Peyer's patch (tissue), 4 donors: ENCODE results near the gene OBP2B.

Source experiments
- POLR2A ChIP-seq, 2 donors: fragments of 450-650 bp; IDR thresholded peaks; one replicate each; pipeline ENCODE4 v1.5.1; 2017; ENCODE audit warnings: antibody characterized with exemption in 2 of 2, mild to moderate bottlenecking in 2 of 2, moderate library complexity in 2 of 2
- TF ChIP-seq, protein P1 (sequence below), 6 experiments: fragments of 450-650 bp in 4 of 6; fragments of 200-600 bp in 2 of 6; sonication (generic) in 1 of 6; IDR thresholded peaks; one replicate each; pipeline ENCODE4 v1.5.1; 2017 to 2019; ENCODE audit warnings: antibody characterized with exemption in 6 of 6, mild to moderate bottlenecking in 3 of 6, moderate library complexity in 1 of 6

DNA sequence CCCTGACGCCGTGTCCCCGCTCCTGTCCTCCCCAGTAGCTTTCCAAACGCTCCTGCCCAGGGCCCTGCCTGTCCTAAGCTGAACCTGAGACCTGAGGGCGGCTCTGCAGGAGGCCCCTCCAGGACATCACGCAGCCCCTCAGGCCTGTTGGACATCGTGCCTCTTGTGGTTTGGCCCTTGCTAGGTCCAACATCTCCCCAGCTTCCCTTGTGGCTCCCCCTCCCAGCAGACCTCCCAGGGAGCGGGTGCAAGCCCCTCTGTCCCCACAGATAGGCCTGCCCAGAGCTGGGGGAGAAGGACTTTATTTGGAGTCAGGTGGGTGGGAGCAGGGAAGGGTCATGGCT, 4.1 kb downstream of the OBP2B start:
- TF ChIP-seq, protein P1, sequence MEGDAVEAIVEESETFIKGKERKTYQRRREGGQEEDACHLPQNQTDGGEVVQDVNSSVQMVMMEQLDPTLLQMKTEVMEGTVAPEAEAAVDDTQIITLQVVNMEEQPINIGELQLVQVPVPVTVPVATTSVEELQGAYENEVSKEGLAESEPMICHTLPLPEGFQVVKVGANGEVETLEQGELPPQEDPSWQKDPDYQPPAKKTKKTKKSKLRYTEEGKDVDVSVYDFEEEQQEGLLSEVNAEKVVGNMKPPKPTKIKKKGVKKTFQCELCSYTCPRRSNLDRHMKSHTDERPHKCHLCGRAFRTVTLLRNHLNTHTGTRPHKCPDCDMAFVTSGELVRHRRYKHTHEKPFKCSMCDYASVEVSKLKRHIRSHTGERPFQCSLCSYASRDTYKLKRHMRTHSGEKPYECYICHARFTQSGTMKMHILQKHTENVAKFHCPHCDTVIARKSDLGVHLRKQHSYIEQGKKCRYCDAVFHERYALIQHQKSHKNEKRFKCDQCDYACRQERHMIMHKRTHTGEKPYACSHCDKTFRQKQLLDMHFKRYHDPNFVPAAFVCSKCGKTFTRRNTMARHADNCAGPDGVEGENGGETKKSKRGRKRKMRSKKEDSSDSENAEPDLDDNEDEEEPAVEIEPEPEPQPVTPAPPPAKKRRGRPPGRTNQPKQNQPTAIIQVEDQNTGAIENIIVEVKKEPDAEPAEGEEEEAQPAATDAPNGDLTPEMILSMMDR (IDR thresholded peaks at IDR 0.05) = no peak
- TF ChIP-seq POLR2A (IDR thresholded peaks at IDR 0.05) = no peak
